ENCODE data around the gene ALG9.

The ALG9 gene

DNA sequence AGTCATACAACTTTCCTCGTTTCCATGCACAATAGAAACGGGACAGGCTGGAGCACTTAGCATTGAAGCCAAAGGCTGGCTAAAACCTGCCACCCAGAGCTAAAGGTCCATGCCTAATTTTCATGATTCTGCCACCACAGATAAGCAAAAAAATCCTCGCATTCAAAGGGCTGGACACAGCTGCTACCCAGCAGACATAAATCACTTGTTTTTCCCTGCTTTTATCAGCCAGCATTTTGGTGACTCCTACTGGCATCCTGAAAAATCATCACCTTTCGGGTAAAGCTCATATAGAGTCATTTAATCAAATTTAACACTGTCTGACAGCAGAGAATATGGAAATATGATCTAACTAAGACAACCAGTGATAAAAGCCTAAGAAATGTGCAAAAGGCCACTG, 37.9 kb downstream of the ALG9 start:
- no peak for DNase-seq

DNA sequence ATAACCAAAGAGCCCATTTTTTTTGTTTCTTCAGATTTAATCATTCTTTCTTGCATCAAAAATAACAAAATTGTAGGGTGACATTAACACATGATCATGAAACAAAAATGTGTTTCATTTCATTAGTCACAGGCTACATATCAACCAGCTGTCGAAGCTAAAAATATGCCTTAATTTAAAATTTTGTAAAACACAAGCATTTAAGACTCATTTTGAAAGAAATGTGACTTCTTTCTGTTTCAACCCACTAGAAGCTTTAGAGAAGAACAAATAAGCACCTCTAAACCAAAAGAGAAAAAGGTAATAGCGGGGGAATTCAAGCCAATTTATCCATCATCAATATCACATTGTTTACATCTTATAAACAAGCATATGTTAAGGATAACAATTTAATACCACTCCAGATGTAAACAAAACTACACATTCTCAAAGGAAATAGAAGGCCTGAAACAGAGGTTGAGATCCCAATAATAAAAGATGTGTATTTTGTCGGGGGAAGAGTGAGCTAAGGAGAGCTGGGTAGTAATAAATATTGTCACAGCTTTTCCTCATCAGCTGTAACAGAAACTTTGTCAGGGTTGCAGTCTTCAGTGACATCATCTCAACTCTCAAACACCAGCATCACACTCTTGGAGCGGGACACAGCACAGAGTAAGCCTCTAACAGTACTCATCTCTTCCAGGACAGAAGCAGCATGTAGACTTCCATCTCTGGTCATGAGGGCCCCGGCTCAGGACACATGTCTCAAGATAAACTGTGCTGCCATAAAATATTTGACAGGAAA, 42.0 kb downstream of the ALG9 start:
- no peak for DNase-seq

DNA sequence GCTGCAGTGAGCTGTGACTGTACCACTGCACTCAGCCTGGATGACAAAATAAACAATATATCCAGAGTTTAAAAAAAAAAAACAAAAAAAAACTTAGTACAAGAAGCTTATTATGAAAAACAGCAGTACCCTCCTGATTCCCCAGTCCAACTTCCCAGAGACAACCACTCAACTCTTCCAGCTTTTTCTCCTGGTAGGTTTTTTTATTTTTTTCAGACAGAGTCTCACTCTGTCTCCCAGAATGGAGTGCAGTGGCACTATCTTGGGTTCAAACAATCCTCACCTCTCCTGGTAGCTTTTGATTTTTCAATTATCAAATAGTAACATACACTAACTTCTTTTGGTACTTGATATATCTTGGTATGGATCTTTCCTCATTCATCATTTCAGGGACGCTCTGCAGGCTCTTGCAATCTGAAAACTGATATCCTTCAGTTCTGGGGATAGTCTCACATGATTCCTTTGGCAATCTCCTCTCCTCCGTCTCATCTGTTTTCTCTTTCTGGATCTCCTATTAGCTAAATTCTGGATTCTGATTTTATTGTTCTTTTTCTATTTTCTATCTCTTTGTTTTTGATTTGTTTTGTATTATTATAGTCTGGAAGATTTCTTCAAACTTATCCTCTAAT, 44.9 kb downstream of the ALG9 start:
- DNase-seq: no peak

DNA sequence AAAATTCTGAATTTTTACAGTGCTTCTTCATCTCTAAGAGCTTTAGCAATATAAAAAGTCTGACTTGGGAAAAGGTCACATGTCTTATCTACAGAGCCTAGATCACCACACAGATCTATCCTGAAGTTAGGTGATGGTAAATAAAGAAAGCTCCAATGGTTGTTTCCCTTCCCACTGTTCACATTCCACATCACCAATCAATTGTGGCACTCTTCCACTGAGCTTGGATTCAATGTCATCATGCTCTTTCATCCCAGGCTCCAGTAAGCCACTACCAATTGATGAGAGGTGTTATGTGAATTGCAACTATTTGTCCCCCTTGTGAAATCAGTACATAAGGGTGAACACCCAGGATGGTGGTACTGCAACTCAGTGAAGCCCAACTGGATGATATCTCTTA, 47.8 kb downstream of the ALG9 start:
- DNase-seq: no peak

DNA sequence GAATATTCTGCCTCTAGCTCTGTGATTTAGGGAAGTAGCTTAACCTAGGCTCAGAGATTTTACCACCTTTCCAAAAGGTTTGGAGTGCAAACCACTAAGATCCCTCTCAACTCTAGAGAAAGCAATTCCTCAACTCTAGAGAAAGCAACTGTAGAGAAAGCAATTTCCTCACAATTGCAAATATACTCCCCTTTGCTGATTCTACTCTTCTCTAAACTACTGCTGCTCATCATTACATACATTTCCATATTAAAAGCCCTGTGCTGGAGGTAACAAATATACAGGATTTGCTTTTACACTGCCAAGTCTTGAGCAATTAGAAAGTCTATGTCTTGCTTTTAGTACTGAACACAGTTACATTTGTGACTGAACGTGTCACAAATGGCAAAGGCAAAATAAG, 48.2 kb downstream of the ALG9 start:
- no peak for DNase-seq

DNA sequence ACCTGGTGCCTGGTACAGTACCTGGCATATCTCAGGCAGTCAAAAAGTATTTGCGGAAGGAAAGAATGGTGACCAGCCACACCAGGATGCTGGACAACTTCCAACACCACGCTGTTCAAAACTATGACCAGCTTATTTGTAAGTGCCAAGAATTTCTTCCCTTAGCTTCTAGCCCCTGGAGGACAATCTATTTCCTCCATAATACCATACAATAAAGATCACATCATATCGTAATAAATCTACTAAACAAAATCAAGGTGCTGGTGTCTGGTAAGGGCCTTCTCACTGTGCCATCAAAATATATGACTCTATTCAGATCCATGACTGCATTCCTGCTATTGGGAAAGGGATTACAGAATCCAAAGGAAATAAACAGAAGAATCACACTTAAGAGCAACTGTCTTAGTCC, 51.5 kb downstream of the ALG9 start:
- DNase-seq: no peak

DNA sequence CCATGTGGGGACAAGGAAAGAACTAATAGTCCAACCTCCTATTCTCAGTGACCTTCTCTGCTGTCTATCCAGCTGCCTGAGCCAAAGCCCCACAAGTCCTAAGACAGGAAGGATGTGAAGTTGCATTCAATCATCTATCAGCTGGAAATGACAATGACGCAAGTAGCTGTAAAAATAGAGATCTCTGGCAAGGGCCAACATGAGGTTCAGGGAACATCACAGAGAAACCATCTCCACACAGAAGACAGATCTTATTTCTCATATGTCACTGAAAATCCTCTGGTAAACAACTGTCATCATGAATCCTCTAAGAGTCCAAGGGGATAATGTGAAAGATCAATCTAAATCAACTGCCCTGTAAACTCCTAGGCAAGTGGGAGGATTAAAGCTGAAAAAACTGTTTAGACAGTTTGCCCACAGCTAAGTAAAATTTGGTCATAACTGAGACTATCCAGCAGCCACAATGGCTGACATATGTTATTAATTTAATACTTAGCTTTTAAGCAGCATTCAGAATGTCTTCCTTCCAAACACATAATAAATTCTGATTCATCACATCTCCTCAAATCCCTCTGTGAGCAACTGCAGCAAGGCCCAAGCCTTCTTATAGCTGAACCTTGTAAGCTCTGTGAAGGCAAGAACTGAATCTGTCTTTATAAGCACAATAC, 52.1 kb downstream of the ALG9 start:
- no peak for DNase-seq

DNA sequence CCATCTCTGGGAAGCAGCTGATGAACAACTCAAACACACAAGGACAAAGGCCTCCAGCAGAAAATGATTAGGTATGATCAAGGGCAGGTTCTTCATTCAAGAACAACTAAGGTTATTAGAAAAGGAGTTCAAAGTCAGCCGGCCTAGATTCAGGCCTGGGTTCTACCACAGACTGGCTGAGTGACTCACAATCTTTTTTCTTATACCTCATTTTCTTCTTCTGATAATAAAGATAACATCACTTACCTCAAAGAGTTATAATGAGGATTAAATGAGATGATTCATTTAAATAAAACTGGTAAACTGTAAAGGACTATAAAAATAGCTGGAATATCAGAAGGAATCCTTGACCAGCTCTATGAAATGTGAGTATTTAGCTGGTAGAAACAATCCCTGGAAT, 55.9 kb downstream of the ALG9 start:
- no peak for DNase-seq

DNA sequence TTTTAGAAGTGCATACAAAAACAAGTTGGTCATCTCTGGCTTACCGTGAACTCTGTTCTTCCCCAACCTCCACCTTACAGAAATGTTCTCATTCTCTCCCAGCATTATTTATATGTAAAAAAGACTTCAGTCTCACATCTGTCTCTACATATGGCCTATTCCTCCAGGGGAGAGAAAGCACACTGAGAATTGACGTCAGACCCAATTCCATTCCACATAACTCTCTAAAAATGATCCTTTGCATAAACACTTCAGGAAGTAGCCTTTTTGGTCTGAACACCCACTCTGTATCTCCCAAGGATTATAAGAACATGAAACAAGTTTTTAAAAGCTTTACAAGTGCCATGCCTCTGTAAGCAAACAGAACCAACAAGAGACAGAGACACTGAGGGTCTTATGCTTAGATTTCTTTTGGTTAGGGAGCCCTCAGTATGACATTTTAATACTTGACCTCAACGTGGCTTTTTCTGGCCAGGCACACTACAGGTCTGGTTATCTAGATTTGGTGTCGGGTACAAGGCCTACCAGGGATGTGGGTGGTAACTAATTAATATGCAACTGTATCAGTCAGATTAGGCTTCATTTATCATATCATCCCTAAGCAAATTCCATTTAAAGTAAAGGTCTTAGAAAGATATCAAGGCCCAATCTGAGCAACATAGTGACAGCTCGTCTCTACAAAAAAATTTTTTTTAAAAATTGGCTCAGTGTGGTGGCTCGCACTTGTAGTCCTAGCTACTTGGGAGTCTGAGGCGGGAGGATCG, 56.6 kb downstream of the ALG9 start:
- no peak for DNase-seq

DNA sequence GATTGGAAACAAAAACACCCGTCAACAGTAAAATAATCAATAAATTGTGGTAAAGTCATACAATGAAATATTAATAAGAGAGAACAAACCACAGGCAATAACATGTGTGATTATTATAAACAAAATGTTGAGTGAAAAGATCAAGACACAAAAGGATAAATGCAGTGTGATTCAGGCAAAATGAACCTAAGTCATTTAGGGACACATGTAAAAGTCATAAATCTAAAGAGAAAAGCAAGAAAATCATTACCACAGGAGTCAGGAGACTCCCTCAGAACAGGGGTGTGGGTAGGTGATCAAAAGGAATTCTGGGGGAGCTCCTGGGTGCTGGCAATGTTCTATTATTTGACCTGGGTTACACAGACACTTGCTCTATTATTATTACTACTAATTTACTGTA, 57.3 kb downstream of the ALG9 start:
- no peak for DNase-seq

DNA sequence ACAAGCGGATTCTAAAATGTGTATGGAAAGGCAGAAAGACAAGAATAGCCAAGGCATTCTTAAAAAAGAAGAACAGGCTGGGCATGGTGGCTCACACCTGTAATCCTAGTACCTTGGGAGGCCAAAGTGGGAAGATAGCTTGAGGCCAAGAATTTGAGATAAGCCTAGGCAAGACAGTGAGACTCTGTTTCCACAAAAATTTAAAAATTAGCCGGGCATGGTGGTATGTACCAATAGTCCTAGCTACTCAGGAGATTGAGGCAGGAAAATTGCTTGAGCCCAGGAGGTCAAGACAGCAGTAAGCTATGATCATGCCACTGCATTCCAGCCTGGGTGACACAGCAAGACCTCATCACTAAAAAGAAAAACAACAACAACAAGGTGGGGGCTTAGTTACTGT, 59.2 kb downstream of the ALG9 start:
- DNase-seq: no peak

DNA sequence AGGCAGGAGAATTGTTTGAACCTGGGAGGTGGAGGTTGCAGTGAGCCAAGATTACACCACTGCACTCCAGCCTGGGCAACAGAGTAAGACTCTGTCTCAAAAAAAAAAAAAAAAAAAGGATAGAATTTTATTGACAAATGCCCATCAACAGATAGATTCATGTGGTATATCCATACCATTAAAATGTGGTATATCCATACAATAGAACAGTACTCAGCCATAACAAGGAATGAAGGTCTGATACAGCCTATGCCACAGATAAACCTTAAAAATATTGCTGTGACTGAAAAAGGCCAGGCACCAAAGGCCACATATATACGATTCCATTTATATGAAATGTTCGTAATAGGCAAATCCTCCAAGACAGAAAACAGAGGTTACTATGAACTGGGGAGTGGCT, 59.9 kb downstream of the ALG9 start:
- no peak for DNase-seq

DNA sequence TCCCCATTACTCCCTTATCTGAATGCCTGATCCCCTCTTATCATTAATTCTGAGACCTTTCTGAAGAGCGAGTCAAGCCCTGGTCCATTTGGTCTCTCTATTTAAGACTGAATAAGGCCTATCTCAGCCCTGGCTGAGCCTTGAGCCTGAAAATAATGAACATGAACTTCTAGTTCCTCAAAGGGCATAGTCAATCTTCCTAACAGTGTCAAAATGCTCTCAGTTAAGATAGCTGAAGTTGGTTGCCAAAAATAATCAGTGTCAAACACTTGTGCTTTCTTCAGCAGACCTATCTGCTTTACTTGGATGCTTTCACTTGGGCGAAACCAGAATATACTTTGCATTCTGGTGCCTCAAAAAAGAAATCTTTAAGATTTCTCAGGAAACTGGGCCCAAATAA, 62.5 kb downstream of the ALG9 start:
- no peak for DNase-seq

DNA sequence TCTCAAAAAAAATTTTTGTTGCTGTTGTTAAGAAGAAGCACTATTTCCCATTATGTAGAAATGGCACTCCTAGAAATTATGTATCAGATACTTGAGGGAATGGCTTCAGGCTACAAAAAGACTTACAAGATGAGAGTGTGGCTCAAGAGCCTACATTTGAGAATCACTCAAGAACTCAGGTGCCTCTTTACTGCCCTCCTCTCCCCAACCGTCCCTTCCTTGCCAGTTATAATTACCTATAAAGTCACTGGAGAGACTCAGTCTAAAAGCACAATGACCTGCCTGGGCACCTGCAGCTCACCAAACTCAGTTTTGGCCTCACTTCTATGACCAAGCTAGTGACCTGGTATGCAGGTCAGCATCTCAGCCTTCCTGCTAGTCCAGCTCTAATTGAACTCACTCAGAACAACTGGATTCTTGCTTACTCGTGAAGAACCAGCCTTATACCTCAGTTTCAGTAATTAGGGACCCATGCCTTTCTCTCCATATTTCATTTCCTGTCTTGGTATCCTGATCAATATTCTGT, 63.3 kb downstream of the ALG9 start:
- no peak for DNase-seq

DNA sequence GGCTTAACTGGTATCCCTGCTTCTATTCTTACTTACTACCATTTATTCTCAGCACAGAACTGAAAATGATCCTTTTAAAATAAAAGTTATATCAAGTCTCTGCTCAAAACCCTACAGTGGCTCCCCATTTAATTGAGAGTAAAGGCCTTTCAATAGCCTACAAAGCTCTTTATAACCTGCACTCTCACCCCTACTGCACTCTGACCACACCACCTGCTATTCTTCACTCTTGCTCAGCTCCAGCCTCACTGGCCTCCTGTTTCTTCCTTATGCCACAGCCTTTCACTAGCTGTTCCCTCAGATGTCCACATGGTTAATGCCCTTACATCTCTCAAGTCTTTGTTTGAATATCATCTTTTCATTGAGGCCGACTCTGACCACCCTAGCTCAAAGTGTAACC, 64.3 kb downstream of the ALG9 start:
- no peak for DNase-seq

DNA sequence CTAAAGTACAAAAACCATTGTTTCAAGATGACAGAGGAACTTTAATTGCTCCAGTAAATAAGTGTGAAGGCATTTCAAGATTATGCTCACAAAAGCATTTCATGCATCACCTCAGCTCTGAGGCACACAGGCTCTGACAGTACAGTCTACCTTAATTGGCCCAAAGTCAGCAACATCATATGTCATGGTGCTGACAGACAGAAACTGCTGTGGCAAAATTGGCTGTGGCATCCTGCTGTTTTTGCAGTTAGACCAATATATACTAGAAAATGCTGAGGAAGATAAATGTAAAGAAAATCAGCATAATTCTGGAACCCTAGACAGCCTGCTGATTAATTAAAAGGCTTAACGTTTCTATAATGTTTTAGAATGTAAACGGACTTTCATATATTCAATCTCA, 70.2 kb downstream of the ALG9 start:
- no peak for DNase-seq

DNA sequence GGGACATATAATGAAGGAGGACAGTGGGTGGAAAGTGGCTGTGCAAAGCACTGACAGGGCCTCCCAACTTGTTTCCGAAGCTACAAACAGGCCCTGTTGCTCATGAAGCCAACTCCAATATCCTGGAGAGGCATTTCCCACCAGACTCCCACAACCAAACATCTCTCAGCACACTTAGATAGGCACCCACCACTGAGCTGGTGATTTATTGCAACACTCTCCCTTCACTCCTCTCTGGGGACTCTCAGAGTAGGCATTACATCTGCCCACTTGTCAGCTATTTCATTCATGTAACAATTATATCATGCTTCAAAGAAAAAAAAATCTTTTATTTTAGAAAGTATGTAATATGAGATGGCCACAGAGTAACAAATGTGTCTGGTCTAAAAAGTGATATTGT, 73.1 kb downstream of the ALG9 start:
- no peak for DNase-seq

DNA sequence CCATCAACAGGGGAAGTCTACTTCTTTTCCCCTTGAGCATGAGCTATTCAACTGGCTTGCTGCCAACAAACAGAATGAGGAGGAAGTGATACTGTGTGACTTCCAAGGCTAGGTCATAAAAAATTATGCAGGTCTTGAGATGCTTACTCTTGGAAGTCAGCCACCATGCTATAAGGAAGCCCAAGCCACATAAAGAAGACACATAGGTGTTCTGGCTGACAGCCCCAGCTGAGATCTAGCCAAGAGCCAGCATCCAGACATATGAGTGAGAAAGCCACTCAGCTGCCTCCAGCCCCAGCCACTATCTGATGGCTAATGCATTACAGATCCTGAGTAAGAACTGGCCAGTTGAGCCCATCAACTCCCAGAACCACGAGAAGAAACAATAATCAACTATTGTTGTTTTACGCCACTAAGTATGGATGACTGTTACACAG, 74.2 kb downstream of the ALG9 start:
- DNase-seq: no peak

DNA sequence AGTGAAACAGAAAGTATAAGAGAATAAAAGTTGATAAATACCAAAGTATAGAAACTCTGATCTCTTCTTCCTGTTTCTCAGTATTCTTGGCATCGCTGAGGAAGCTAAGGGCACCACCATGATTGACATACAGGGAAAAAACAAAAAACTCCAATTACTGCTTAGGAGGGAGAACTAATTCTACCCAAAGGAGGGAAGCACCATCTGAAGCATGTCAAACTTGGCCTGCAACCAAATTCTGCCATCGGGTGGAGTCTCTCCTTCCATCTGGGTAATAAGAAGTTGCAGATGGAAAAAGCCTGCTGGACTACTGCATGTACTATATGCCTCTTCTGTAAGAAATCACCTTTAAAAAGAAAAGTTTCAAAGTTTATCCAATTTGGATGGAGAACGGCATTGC, 74.7 kb downstream of the ALG9 start:
- DNase-seq: no peak

DNA sequence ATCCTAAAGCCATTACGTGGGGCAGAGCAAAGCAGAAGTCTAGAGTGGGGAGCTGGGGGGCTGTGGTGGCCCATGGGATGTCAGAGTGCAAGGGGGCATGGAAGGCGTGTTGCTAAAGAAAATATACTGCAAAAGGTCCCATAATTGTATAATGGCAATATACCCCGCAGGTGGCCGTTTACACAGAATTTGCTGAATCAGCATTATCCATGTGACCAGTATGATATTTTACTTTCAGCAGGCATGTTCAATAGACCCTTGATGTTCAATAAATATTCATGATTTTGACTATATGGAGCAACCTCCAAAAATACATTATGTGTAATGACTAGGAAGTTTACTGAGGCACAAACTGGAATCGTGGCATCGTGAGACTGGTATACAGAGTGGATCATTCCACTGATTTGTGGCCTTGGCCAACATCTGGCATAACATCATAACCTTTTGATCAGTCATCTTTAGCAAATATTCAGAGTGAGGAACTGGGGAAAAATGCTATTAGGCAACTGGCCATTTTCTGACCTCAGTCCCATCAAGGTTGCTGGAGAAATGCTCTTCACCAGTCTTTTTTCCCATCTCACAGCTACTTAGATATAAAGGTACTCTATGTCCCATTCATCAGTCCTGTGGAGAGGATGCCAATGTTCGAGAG, 75.9 kb downstream of the ALG9 start:
- DNase-seq: no peak

DNA sequence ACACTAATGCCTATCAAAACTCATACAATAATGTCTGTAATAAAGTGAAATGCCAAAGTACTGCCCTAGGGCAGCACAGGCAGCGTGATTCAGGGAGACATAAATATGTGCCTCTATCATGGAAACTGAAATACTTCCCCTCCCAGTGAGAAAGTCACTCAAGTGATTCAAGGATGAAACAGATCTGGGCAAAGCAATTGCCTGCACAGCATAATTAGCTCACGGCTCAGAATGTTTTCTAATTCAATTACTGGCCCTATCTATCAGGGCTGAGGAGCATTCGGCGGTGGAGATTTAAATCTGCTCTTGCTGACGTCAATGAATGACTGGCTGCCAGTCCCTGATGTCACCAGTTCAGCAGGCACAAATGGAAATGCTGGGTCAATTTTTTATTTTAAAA, 77.5 kb downstream of the ALG9 start:
- DNase-seq: no peak

DNA sequence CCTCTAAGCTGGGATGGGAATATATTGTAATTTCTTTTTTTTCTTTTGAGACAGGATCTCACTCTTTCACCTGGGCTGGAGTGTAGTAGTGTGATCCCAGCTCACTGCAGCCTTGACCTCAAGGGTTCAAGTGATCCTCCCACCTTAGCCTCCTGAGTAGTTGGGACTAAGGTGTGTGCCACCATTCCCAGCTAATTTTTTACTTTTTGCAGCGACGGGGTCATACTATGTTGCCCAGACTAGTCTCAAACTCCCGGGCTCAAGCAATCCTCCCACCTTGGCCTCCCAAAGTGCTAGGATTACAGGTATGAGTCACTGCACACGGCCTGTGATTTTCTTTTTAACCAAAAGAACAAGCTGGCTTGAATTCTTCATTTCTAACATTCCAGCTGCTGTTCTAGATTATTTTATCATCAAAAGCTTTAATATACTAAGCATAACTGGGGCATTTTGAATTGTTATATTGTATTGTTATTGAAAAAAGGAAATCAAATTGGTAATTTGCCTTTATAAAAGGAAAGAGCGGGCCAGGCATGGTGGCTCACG, 78.4 kb downstream of the ALG9 start:
- no peak for DNase-seq

DNA sequence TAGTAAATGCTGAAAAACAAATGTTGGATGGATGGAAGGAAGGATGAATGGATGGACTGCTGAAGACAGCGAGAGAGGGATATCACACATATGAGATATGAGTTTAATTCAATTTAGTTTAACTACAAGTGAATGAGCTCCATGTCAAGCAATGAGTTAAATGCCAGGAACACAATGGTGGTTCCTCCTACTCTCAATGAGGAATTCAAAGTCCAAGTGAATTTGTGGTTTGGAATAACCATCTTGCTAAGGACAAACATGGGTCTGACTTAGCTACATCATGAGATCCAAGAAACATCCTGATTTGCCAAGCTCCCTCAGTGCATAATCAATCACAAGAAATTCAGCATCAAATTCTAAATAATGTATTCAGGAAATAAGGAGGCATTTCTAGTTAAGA, 79.1 kb downstream of the ALG9 start:
- no peak for DNase-seq
